HG02970 (cell line): ENCODE data around the gene CREB1.
"Not testable (repeated sequence)": the region's sequence is repeated elsewhere in the genome, so short reads cannot be mapped to it uniquely, and the experiment has no call there.

ENCODE experiments used
- ATAC-seq: cut with Tn5 transposase; IDR thresholded peaks from one replicate; pipeline ENCODE4 v1.9.1; 2021; ENCODE audit warnings: mild to moderate bottlenecking, moderate library complexity, moderate number of reproducible peaks; ENCODE audit not compliant: unreplicated experiment, low FRiP score

The CREB1 gene

DNA sequence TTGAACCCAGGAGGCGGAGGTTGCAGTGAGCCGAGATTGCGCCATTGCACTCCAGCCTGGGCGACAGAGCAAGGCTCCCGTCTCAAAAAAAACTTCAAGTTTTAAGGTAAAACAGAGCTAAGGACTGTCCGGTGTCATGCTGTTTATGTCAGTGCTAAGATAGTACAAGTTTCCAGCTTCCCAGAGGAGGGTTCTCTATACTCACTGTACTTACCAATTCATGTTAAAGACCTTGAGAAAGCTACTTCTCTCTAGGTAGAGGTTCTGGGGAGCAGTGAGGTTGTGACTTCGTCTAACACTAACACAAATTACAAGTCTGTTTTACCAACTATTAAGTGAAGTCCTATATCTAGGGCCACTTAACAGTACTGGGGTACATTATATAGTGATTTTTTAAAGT is 76.6 kb downstream of the CREB1 start:
- ATAC-seq, result no peak

DNA sequence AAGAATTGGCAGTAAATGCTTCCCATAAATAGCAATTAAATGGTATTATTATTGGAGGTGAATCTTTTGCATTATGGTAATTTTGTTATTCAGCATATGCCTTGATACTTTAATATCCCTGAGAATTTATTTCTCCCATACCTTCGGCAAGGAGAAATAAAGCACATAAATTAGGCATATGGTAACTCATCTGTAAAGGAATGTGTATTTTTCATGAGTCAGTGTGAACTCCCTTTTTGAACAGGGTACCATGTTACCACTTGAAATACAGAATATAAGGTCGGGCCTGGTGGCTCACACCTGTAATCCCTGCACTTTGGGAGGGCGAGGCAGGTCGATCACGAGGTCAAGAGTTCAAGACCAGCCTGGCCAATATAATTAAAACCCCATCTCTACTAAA is 77.1 kb downstream of the CREB1 start:
- ATAC-seq, result no peak

DNA sequence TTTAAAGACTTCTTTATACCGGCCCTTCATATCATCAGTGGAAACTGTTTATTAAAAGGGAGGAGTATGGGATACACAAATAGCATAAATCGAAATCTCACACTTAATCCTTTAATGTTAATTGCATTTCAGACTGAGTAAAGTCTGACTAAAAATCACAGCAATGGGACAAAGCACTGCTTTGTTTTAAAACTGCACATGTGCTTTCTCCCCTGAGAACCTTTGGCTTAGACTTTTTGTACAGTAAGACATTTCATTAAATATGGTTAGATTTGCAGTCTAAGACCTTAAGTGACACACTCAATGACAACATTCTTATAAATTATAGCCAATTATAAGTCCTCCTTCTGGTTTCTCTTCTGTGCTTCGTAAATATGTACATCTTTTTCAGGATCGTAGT is 83.0 kb downstream of the CREB1 start:
- no peak for ATAC-seq

DNA sequence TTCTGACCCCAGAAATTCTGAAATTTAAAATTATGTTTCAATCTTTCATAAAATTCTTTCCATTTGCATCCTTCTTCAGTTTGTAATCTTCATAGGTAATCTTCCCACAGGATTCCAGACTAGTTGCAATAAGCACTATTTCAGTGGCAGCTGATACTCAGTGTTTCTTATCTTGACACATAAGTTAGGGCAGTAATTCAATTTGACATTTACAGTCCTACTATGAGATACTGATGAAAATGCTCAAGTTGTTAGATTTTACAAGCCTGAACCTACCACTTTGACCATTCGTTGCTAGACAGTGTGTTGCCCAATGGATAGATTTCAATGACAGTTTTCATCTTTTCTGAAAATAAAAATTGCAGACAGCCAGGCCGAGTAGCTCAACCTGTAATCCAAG is 85.1 kb downstream of the CREB1 start:
- ATAC-seq, result no peak

DNA sequence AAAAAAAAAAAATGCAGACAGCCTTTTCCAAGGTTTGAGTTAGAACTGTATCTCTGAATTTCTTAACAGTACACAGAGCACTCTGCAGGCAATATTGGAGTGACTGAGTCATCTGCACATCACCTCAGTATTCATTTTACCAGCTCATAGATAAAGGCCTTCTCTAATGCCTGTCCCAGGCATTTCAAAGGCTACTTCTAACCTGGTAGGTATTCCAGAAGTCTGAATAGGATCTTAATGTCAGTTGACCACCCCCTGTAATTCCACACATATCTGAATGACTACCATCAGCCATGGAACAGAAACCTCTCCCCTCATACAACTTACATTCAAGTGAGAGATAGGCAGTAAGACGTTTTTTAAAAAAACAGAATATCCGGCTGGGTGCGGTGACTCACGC is 86.4 kb downstream of the CREB1 start:
- ATAC-seq, result no peak

DNA sequence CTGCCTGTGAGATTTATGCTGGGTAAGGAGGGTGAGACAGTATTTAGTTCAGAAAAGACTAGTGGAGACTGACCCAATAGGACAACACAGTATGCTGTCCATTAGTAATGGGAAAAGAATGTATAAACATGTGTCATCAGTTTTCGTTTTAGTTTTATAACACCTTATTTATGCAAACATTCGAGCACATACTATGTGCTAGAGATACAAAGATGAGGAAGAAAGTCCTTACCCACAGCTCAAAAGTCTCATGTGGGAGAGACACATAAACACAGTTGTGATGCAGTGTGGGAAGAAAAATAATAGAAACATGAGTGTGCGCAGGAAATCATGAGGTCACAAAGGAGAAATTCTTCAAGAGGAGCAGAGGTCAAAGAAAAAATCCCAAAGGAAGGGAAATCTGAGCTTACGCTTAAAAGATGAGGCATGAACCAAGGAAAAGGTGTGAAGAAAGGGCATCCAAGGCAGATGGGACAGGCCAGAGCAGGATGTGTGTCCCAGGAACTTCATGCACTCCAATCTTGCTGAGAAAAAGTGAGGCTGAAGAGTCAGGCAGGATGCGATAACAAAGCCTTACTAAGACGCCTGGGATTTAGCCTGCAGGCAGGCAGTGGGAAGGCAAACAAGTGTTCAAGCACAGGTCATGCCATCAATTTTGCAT is 87.4 kb downstream of the CREB1 start:
- ATAC-seq, result no peak

DNA sequence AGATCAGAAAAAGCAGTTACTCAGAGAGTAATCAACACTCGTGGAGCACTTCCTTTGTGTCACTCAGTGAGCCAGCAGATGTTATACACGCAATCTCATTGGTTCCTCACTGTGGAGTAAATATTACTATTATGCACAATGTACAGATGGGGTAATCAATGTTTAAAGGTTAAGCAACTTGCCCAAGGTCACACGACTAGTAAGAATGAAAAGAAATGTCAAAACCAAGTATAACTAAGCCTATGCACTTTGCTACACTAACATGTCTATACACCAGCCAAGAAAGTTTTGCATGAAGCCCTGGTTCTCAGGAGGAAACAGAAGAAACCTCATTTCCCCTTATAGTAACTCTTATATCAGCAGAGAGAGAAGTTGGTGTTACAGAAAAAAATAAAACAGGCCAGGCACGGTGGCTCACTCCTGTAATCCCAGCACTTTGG is 90.0 kb downstream of the CREB1 start:
- ATAC-seq, result no peak

DNA sequence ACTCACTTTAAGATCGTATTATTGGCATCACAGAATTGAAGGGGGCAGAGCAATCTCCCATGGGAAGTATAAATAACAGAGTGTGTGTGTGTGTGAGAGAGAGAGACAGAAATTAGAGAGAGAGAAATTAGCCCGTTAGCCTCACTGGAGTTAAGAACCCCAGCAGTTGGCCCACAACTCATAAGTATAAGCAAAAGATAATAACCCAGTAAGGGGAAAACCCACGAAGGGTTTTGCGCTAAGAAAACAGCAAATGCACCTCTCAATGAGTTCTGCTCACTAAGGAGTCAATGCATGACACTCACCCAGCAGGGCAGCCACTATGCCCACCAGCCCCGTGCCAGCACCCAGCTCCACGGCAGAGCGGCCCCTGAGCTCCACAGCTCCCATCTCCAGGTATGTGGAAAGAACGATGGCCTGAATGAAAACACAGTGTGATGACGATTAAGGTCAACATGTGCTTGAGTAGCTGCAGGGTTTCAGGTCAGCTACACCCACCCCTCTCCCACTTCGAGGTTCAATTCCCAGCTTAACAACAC is 91.8 kb downstream of the CREB1 start:
- ATAC-seq, result no peak

DNA sequence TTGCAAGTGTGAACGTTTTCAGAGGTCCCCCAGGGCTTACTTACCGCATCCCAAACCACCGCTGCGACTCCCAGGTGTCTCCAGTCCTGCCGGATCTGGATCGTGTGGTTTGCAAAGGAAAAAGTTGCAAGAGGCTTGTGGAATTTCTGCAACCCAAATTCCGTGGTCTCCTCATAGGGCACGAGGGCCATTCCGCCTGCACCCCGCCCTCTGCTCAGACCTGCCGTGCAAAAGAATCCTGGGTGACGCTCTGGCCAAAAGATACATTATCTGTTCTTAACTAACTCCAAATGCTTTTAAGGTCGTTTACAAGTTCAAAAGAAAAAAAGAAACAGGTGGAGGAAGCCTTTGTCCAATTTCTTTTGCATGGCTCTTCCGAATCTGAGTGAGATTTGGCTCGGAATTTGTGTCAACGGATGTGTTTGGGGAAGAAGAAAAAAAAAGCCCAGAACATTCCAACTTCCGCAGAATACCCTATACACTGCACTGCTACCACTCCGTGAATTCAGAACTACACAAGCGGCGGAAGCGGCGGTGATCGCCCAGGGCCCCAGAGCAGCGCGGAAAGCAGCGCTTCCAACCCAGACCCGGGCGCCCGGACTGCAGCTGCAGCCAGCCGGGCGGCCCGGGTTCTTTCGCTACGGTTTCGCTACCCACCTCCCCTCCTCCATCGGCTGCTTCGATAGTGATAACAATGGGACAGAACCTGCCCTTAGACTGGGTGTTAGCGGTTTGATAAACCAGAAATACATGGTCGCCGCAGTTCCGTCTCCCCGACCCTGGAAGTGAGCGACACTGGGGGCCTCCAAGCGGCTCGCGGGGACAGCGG is 94.6 kb downstream of the CREB1 start:
- ATAC-seq, result peak; percentile 20

DNA sequence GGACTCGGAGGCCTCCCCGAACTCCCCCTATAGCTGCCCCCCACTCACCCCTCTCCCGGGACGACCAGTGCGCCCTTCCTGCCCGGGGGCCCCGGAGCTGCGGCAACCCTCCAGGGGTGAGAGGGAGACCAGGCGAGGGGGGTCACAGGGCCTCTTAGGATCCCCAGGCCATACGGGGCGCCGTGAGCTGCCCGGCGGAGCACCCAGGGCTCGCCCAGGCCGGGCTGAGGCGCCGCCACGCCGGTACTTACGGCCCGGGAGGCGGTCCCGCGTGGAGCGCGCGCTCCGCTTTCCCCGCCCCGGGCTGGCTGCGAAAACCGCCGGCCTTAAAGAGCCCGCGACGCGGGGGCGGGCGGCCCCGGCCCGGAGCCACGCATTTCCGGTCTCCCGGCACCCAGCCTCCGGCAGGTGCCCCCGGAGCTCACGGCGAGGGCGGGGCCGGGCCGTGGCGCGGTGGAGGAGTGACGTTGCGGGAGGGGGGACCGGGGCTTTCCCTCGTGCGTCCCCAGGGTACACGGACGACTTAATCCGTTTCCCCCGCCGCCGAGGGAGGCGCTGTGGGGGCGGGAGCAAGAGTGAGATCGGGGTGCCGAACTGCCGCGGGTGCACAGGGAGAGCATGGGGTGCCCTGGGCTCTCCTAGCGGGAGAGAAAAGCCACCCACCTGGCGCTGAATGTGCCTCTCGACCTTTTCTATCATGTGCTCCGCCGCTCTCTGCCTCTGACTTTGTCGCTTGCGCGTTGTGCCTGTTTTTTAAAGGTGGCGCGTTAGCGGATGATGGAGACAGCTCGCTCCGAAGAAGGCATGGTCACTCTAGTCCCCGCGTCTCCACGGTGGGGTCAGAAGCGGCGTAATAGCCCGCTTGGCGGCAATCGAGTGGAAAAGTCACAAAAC is 95.5 kb downstream of the CREB1 start, which contains the start of gene METTL21A:
Gene METTL21A (minus strand): TSS at position 381 of the 894 bp plus-strand sequence. CDS start 1,019 bp downstream, outside the sequence.
- ATAC-seq, result peak; percentile 70

DNA sequence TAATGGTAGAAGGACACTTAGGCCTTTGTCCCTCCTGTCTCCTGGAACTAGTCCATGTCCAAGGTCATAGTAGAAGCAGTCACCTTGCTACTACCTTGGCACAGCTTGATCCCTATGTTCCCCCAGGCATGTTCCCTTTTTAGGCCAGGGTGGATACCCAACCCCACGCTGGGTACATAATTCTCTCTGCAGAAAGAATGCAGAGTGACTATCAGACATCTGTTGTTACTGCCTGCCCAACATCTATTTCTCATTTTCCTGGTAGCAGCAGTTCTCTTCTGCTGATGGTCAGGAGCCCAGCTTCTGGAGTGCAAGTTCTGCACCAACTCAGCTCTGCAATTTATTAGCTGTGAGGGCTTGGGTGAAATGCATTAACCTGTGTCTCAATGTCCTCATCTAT is 99.8 kb downstream of the CREB1 start:
- no peak for ATAC-seq

DNA sequence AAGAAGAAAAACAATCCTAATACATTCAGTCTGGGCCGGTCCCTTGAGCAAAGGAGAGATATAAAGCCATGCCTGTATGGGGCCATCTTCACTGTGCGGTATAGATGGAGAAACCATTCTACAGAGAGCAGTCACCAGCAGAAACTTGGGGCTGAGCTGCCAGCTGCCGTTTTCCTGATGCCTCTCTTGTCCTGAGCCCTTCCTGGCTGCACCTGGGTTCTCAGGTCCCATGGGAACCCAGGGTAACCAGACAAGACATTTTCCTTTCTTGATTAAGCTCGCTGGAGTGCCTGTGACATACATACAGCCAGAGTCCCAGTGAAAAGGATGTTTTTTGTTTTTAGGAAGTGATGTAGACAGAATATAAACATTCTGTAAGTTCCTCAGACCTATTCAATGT is 100.7 kb downstream of the CREB1 start:
- no peak for ATAC-seq

DNA sequence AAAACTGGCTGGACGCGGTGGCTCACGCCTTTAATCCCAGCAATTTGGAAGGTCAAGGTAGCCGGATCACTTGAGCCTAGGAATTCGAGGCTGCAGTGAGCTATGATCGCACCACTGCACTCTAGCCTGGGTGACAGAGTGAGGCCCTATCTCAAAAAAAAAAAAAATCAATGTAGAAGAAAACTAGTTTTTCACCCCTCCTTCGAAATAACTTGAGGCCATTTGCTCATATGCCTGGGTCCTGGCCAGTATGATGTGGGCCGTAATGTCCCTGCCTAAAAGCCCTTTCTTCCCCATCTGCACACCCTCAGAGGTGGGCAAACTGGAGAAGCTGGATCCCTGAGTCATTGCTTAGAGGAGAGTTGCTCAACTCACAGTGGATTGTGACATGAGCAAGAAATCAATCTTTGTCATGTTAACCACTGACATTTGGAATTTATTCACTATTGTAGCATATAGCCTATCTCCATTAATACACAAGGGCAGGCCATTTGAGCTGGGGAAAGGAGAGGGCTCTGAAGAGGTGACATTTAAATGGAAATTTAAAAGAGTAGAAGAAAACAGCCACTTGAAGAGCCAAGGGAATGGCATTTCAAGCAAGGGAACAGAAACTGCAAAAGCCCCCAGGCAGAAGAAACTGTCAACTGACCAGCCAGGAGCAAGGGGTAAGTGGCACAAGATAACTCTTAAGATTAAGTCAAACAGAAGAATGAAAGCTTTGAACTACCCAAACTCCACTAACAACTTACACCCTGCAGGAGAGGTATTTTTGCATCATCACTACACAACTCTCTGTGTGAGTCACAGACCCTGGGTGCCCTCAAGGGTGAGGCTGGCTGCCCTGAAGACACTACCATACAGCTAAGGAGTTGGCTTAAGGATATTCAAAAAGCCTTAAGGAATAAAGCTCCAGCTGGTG is 103.1 kb downstream of the CREB1 start:
- no peak for ATAC-seq

DNA sequence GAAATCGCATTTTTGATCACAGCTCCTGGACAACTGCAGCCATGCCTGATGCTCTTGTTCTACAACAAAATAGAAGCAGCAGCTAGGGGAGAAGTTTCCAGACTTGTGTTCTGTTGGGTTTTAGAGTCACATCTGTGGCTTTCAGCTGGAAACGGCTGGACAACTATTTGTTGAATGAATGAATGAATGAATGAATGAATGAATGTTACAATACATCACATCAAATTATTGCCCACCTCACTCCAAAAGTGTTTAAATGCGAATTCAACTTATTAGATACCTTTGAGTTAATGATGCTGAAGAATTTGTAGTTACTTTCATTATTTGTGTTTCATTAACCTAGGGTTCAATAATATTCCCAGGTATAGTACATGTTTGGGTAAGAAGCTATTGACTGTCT is 103.9 kb downstream of the CREB1 start:
- ATAC-seq, result no peak

DNA sequence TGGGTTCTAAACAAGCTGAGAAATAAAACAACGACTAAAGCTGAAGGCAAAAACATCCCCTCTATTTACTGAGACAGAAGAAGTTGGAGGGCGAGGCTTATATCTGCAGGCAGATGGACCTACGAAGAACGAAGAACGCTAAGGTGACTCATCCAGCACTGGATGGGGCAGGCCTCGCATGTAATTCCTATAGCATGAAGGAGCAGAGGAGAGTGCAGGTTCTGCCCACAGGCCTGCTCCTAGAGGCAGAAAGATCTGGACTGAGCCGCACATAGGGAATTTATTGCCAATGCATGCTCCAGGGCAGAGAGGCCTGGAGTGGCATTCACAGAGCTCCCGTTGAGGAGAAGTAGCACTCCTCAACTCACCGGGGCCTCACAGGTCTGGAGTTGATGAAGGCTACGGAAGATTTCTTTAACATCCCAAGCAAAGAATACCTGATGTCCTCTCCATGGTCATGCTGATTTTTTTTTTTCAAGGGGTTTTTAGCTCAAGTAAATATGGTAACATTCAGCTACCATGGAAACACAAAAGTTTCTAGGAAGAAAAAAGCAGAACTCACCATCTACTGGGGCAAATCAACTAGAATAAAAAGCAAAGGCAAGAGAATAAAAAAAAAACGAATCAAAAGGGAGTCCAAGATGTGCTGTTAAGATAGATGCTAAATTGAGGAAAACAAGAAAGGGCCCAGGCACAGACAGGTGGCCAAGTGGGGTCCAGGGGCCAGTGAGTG is 105.9 kb downstream of the CREB1 start:
- no peak for ATAC-seq

DNA sequence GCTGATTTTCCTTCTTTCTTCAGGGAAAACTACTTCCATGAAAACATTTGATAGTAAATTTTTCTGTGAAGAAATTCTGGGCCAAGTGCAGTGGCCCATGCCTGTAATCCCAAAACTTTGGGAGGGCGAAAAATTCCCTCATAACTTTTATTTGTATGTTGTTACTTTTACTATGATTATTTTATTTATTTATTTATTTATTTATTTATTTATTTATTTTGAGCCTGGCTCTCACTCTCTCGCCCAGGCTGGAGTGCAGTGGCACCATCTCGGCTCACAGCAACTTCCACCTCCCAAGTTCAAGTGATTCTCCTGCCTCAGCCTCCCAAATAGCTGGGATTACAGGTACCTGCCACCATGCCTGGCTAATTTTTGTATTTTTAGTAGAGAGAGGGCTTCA is 109.5 kb downstream of the CREB1 start:
- not testable (repeated sequence) for ATAC-seq

DNA sequence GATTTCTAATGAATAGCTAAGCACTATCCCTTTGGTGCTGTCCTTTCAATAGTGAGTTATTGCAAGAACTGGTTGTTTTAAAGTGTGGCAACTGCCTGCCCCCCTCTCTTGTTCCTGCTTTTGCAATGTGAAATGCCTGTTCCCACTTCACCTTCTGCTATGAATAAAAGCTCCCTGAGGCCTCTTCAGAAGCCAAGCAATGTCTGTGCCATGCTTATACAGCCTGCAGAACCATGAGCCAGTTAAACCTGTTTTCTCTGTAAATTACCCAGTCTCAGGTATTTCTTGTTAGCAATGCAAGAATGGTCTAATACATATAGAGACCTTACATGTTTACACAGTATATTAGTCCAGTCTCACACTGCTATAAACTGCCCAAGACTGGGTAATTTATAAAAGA is 110.4 kb downstream of the CREB1 start:
- no peak for ATAC-seq

DNA sequence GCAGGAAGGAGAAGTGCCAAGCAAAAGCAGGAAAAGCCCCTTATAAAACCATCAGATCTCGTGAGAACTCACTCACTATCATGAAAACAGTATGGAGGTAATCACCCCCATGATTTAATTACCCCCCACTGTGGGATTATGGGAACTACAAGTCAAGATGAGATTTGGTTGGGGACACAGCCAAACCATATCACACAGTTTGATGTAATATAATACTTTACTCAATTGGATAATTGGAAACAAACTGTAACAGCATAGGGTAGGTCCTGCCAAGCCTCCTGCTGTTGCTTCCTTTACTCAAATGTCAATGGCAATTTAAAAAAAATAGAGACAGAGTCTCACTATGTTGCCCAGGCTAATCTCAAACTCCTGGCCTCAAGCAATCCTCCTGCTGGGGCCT is 110.9 kb downstream of the CREB1 start:
- no peak for ATAC-seq

DNA sequence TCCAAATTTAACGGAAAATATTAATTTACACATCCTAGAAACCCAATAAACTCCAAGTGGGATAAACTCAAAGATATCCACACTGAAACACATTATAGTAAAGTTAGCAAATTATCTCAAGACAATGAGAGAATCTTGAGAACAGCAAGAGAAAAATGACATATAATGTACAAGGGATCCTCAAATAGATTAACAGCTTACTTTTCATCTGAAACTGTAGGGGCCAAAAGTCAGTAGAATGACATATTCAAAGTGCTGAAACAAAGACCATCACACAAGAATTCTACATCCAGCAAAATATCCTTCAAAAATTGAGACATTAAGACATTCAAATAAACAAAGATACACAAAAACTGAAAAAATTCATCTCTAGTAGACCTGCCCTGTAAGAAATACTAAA is 114.1 kb downstream of the CREB1 start:
- ATAC-seq, result no peak
